HT-29 (cell line): ENCODE data around the gene SLC6A9. TPM values are rescaled to one million over a fixed set of nuclear protein-coding genes. Genes with fewer than 3 reads are reported as not detected.

Experiments
- DNase-seq: peaks from one replicate; pipeline ENCODE4 v3.0.0-alpha.2; 2015; ENCODE audit warnings: low spot score
- total RNA-seq: library from RNA; depleted of rRNA; stranded (reverse); fragments of >200 nt; shearing (Covaris generic); gene quantifications from 2 replicates; pipeline ENCODE4 v1.2.3, GENCODE V29; 2014

SLC6A9 gene
- total RNA-seq, 1 experiment from 2014 or later, result 1.0 TPM

DNA sequence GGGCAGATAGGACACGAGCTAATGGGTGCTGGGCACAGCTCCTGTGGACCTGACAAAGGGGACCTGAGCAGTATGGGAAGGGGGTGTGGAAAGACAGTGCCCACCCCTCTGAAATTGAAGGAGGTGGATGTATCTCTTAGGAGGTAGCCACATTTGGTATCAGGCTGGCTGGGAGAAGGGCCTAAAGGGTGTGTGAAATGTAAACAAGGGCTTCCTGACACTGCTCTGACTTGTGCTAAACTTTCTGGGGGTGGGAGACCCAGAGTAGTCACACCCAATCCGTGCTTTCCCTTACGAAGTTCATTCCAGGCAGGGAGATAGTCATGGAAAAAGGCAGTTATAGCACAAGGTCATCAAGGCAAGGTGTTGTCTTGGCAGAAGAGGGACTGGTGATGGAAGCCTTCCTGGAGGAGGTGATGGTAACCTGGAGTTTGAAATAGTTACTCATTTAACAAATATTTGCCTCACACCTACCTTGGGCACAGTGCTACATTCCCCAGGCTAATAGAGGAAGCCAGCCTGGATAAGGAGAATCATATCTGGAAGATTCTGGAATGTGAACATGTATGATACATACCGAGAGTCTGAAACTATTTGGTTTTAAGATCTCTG, 45.2 kb downstream of the SLC6A9 start:
- no peak for DNase-seq

DNA sequence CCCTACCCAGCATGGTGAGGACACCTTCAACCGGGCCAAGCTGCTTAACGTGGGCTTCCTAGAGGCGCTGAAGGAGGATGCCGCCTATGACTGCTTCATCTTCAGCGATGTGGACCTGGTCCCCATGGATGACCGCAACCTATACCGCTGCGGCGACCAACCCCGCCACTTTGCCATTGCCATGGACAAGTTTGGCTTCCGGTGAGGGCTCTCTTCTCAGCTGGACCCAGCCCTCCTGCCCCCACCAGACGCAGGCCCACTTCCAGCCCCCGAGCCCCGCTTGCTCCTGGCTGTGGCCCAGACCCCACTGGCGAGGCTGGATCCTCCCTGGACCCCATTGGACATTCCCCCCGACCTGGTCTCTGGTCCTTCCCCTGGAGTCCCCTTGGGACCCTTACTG, 46.4 kb downstream of the SLC6A9 start:
- DNase-seq, result no peak

DNA sequence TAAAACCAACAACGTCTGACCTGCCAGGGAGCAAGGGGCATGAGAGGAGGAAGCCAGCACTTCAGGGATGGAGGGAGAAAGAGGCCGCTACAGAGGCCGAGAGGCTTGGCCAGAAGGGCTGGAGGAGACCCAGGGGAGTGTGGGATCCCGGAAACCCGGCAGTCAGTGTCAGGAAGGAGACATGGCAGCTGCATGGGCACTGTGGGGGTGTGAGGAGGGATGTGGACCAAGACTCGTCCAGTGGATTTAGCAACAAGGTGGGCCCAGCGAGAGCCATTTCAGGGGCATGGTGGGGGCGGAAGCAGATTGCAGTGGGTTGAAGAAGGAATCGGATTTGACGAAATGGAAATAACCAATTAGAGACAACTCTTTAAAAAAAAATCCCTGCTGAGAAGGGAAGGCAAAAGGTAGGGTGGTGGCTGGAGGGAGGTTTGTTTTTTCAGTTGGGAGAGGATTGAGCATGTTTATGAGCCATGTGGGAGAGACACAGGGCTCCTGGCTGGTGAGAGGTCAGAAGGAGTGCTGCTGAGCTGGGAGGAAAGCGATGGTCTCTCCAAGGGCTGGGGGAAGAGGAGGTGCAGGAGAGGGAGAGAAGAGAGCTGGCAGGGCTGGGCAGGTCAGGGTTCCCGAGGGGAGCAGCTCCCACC, 47.9 kb downstream of the SLC6A9 start:
- DNase-seq, result no peak

DNA sequence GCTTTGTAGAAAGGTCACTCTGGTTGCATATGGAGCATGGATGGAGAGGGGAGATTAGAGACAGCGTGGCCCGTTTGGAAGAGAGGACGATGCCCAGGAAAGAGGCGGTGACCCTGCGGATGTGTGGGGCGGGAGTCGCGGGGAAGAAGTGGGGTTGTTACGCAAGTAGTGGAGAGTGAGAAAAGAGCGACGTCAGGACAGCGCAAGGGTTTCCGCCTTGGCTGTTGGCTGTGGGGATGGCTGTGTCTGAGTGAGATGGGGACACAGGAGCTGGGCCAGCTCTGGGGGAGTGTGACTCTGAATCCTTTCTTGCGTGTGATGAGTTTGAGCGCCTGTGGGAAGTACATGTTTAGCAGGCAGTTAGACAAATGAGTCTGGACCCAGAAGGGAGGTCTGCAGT, 48.5 kb downstream of the SLC6A9 start:
- DNase-seq, result no peak

DNA sequence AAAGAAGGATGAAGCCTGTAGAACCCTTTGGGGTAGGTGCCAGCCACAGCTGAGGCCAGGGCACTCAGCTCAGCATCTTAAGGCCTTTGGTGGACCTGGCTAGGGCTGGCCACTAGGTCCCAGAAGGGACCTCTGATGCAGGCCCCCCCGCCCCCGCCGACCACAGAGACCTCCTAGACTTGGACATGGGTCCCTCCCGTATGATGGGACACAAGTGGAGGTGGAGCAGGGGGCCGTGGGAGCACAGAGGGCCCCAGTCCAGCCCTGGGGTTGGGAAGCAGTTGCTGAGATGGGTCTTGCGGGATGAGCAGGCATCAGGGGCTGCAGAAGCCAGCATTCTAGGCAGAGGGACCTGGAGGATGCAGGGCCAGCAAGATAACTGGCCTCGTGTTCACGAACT, 49.0 kb downstream of the SLC6A9 start:
- DNase-seq, result no peak

DNA sequence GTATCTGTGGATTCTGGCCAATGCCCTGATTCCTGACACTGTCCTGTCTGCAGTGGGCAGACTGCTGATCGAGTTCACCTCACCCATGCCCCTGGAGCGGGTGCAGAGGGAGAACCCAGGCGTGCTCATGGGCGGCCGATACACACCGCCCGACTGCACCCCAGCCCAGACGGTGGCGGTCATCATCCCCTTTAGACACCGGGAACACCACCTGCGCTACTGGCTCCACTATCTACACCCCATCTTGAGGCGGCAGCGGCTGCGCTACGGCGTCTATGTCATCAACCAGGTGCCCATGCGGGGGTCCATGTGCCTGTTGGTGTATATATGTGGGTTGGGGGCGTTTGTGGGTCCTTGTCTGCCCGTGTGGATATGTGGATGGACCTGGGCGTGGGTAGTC, 49.6 kb downstream of the SLC6A9 start:
- DNase-seq, result no peak

DNA sequence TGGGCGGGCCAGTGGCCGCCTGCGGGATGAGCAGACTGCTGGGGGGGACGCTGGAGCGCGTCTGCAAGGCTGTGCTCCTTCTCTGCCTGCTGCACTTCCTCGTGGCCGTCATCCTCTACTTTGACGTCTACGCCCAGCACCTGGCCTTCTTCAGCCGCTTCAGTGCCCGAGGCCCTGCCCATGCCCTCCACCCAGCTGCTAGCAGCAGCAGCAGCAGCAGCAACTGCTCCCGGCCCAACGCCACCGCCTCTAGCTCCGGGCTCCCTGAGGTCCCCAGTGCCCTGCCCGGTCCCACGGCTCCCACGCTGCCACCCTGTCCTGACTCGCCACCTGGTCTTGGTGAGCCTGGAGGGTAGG, 50.1 kb downstream of the SLC6A9 start:
- DNase-seq, result peak; percentile 61

DNA sequence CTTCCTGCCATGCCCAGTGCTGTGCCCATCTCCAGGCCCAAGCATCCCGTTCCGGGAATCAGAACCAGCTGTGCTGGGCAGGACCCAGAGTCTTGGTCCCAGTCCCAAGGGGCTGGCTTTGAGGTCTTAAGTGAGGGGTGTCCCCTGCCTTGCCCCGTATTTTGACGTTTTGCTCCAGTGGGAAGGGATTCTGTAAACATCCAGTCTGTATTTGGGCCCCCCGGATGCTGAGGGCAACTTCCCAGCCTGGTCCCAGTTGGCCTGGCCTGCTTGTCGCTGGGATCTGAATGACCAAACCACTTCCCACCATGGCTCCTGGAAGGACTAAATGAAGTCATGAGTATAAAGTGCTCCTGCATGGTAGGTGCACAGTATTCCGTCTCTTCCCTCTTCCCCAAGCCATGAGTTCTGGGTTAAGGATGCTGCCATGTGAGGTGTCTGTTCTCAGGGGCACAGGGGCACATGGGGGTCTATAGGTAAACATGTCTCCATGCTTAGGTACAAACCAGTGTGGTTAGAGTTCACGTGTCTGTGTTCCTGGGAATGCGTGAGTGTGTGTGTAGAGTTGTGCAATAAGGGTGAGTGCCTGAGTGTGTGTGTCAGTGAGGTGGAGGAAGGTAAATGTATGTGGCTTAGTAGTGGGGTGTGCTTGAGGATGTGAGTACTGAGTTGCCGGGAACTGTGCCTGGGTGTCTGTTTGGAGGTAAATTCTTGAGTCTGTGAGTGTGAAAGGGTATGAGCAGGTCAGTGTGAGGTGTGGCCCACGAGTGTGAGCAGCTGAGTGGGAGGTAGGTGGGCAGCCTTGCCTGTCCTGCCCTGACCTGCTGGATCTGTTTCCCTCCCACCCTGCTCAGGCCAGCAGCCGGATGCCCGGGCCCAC, 50.8 kb downstream of the SLC6A9 start:
- DNase-seq, result peak; percentile 39

DNA sequence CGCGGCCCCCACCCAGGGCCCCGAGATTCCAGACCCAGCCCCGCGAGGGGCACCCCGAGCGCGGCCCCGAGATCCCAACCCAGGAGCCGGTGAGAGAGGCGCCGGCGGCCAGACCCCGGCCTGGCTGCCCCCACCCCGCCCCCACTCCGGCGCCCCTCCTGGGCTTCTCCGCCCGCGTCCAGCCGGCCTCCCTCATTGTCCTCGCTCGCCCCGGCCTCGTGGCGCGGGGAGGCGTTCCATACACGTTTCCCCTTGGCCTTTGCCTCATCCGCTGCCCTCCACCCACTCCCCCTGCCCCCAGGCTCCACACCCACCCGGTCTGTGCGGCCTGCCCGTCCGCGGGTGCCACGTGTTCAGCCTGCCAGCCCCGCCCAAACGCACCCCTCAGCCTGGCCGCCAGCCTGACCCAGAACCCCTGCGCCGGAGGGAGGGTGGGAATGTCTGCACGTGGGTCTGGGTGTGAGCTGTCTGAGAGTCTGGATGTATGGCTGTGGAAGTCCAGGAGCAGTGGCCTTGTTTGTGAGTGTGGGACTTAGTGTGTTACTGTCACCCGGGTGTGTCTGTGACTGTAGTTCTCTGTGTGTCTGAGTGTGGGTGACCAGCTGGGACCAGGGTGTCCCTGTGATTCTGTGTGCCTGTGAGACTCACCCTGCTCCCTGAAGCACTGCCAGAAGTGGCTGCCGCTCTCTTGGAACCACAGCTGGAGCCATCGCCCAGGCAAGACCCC, 51.6 kb downstream of the SLC6A9 start:
- peak; percentile 51 for DNase-seq

DNA sequence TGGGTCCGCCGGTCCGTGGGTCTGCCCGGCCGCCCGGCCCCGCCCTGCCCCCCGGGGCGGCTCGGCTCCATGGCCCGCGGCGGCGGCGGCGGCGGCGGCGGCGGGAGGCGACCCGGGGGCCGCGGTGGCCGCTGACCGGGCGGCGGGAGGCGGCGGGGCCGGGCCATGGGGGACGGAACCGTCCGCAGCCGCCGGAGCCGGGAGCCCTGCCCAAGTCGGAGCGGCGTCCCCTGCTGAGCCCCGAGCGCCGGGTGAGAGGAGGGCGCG, 52.1 kb downstream of the SLC6A9 start:
- DNase-seq, result no peak

DNA sequence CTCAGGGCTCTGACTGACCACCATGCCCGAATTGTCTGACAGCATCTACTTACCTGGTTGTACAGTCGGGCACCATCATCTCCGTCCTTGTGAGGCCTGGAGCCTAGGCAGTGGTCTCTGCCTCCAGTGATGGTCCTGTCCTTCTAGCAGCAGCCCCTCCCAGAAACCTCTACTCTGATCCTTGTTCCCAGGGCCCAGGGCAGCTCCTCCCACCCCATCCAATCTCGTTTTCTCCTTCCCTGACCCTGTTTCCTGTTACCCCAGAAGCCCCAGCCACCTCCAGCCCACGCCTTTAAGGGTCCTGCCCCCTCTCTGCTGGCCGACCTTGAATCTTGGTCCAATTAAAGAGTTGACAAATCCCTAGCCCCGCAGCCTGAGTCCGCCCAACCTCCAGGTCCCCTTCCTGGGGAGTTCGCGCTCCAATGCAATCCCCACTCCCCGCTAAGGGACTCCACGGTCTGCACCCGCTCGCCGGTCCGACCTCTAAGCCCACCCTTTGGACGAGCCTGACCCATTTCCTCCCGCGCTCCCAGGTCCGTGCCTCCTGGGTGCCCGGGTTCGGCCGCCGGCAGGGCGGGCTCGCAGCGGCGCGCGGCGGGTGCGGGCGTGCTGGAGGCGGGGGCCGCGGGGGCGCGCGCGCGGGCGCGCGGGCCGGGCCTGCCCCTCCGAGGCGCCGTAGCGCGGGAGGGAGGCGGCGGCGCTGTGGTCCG, 52.6 kb downstream of the SLC6A9 start, which contains the start of gene B4GALT2:
TSS of gene B4GALT2 (plus strand) at position 660 of the 710 bp plus-strand sequence. CDS start 1,951 bp downstream, outside the sequence.
- DNase-seq, result peak; percentile 25

DNA sequence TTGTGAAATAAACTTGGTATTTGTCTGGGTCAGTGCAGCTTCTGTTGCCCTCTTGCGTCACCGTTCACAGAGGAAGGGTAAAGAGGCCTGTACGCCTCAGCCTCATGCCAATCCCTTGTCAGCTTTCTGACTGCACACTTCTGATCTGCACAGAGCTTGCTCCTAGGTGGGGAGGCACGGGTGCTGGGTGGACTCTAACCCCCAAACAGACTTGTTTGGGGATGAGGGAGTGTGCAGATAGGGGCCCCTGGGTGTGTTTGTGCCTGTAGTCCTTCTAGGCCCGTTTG, 53.1 kb downstream of the SLC6A9 start:
- DNase-seq, result no peak

DNA sequence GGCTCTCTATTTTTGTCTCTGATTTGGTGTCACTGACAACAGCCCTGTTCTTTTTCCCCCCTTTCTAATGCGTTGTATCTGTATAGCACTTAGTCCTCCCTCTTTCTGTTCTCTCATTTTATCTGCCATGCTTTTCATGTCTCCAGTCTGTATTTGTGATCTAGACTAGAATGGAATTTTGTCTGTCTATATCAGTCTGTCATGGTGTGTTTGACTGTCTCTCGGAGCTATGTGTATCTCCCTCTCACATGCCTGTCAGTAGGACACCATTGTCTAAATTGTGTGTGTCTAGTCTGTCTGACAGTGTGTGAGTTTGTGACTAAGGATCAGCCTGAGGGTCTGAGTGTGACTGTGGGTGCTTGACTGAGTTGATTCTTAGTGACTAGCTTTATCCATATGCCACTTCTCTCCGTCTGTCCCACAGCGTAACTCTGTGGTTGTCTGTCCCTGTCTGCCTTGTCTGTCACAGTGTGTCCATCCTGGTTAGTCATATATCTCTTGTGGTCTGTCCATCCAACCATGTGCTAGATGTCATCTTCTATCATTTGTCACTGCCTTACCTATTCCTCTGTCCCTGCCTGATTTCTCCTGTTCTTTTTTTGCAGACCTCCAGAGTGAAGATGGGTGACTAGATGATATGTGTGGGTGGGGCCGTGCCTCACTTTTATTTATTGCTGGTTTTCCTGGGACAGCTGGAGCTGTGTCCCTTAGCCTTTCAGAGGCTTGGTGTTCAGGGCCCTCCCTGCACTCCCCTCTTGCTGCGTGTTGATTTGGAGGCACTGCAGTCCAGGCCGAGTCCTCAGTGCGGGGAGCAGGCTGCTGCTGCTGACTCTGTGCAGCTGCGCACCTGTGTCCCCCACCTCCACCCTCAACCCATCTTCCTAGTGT, 53.6 kb downstream of the SLC6A9 start:
- DNase-seq, result no peak

DNA sequence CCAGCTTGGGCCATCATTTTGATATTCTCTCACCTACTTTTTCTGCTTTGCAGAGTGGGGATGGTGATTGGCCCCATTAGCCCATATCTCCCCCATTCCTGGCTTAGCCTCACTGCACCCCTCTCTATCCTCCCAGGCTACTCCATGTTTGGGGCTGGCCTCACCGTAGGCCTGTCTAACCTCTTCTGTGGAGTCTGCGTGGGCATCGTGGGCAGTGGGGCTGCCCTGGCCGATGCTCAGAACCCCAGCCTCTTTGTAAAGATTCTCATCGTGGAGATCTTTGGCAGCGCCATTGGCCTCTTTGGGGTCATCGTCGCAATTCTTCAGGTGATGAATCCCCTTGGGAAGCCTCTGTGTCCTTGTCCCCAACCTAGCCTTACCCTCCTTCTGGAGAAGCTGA, 54.4 kb downstream of the SLC6A9 start:
- DNase-seq, result no peak

DNA sequence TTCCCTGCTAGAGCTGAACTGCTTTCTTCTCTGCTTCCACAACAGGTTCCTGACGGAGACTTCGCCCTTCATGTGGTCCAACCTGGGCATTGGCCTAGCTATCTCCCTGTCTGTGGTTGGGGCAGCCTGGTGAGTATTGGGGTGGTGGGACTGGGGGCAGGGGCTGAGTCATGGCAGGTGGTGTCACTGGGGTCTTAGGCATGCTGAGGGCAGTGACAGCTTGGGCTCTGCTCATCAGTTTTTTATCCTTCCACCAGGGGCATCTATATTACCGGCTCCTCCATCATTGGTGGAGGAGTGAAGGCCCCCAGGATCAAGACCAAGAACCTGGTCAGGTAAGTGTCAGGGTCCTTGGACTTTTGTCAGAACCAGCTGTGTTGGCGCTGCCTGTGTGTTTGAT, 55.2 kb downstream of the SLC6A9 start:
- no peak for DNase-seq

DNA sequence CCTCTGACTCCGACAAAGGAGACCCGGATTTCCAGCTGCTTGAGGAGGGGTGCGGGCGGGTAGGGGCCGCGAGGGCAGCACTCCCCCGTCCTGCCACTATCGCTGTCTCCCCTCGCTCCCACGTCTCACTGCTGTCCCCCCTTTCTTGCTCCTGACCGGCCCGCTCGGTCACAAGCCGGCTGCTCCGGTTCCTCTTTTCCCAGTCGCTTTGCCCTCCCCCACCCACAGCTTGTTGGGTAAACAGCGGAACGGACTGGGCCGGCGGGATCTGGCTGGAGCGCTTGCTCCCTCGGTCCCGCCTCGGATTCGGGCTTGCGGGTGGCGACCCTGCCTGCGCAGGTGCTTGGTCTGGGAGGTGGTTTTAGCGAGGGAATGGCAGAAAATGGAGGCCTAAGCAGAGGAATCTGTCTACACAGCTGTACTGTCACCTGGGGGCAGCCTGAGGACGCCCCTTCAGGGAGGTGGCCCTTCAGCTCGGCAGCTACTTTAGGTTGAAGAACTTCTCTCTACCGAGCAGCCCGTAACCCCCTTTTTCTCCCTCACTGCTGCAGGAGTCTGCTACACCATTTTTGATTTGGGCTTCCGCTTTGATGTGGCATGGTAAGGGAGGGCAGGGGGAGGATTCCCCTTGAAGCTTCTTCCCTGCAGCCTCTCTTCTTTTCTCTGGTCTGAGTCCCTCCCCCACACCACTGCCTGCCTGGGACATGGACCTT, 55.9 kb downstream of the SLC6A9 start:
- DNase-seq, result peak; percentile 50

DNA sequence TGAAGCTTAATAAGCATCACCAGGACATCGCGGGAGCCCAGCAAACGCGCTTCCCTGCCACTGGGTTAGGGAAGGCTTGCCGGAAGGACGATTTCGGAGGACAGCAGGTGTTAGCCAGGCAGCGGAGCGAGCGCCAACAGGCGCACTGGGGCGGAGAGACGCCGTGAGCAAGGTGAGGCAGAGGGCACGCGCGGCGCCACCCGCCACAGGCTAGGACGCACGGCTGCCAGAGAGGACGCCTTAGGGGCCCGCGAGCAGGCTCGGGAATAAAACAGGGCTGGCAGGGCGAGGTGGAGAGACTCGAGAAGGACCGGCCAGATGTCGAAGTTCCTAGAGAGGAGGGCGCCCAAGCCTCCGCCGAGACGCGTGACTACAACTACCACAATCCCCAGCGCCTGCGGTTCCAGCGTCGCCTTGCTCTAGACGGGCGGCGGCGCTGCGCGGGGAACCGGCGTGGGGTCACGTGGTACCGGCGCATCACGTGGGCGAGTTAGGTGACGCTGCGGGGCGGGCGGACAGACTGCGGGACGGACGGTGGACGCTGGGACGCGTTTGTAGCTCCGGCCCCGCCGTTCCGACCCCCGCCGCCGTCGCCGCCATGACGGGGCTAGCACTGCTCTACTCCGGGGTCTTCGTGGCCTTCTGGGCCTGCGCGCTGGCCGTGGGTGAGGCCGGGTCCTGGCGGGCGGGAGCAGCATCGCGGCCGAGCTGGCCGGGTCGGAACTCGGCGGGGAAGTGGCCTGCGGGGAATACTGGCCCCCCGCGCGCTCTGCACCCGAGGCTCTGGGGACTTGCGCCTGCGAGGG, 56.6 kb downstream of the SLC6A9 start, which contains the start of gene ATP6V0B:
TSS of gene ATP6V0B (plus strand) at position 518 of the 806 bp plus-strand sequence. CDS start at position 599, 81 bp downstream.
- peak; percentile 97 for DNase-seq

DNA sequence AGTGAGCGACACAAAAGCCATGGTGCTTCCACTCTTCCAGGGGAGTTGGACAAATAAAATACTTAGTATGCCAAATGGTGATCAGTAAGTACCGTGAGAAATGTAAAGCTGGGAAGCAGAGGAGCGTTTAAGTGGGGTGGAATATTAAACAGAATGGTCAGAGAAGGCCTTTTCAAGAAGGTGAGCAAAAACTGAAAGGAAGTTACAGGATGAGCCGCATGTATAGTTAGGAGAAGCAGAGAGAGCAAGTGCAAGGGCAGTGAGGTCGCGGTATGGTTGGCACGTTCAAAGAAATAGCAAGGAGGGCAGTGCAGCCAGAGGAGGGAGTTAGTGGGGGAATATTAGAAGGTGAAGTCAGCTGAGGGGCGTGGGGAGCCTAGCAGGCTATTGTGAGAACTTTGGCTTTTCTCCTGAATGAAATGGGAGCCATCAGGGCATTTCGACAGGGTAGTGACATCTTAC, 57.2 kb downstream of the SLC6A9 start:
- peak; percentile 4 for DNase-seq
